ENCODE results near the gene FAM53C.
"Not testable (repeated sequence)": the region's sequence is repeated elsewhere in the genome, so short reads cannot be mapped to it uniquely, and the experiment has no call there.

FAM53C gene

DNA sequence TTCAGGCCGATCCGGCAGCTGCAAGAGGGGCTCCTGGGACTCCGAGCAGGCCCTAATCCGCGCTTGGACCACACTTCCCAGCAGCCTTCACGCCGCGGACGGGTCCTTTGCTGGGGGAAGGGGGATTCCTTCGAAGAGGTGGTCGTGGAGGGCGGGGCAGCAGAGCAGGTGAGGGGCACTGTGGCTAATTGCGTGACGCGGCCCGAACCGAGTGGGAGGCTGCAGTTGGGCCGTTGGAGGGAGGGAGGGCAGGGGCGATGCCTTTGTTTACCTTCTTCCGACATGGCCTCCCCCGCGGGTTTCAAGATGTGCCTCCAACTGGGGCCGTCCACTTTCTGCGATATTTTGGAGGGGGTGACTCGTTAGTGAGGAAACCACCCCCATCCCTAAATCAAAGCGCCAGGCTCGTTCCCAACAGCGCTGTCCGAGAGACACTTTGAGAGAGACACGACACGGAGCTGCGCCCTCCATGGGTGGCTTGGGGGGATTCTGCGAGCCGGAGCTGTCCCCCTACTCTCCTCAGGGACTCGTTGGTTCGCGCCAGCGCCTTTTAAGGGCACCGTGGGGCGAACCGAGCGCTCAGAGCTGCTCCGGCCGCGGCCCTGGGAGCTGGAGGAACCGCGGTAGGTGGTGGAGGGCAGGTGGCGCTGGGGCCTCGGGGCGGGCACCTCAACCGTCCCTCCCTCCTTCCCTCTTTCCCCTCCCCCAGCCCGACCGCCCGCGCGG, at the start of gene FAM53C:
TSS of gene FAM53C (plus strand) at position 582 of the 726 bp plus-strand sequence. CDS start 3,070 bp downstream, outside the sequence.
- DNase-seq (ENCODE audit: low spot score), result peak; percentile 76

DNA sequence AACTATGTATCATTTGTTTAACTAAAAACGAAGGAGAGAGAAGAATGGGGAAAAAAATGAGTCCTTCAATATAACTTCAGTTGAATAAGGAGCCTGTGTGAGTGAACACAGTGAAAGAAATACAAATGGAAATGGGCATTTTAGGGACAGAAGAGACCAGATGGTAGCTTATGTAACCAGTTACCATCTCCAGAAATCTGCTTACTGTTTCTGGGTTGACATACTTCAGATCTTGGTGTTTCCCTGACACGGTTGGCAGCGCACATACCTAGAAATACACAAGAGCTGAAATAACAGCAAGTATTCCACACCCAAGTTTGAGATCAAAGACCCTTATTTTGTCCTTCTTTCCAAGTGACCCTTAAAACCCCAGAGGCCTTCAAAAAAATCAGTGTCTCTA, 48.8 kb upstream of the FAM53C start:
- no peak for DNase-seq (ENCODE audit: low spot score)

DNA sequence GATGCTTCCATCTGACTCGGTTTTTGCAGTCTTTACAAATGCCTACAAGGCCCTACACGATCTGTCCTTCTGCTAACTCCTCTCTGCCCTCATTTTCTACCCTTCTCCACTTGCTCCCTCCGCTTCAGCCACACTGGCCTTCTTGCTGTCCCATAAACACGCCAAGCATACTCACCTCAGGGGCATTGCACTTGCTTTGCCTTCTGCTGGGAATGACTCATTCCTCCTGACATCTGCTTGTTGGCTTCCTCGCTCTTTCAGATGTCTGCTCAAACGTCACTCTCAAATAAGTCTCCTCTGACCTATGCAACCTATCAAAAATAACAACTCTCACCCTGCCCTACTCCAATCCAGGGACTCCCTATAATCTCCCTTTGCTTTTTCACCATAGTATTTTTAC, 34.7 kb upstream of the FAM53C start:
- DNase-seq (ENCODE audit: low spot score), result no peak

DNA sequence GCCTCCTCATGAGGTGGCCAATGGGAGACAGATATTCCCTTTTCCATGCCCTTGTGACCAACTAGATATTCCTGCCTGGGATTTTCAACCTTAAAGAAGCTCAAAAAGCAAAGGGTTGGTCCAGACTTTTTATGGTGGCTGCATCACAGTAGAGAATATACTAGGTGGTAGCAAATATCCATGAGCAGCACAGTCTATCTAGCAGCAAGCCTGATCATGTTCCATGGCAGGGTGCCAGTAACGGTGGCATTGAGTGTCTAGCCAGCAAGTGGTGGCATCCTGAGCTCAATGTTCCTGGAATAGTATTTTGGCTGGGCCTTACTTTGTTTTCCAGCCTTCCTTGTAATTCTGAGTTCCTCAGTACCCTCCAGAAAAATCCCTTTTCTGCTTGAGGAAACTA, 32.3 kb upstream of the FAM53C start:
- DNase-seq (ENCODE audit: low spot score), result no peak

DNA sequence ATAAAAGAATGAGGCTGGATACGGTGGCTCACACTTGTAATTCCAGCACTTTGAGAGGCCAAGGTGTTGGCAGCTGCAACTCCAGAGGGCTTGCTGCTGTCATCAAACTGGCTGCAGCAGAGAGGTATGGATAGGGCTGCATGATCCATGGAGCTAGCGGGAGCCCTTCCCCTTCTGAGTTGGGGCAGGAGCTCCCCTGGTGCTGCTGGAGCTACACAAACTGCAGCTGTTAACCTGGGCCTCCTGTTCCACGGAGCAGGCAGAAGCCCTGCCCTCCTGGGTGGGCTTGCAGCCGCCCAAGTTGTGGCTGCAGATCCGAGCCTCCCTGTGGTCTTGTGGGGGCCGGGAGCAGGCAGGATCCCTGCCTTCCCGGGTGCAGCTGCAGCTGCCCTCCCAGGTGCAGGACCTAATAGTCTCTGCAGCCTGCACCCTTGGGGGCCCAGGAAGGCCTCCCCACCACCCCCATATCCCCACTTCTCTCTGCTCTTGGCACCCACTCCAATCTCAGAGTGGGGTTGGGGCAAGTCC, 22.3 kb upstream of the FAM53C start:
- DNase-seq (ENCODE audit: low spot score), result no peak

DNA sequence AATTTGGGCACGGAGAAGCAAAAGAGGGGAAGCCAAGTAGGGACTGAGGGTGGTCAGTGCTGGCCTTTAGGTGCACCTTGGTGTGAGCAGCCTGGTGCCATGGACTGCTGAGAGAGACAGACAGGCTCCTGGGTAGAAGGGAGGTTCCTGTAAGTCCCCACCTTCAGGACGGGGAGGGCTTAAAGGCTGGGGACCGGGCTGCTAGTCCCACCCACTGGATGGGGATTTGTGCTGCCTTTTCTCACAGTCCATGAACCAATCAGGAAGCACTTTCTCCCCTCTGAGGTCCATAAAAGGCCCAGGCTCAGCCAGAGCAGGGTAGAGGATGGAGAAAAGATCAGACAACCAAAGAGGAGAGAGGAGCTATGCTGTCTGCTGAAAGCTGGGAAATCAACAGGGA, 21.7 kb upstream of the FAM53C start:
- DNase-seq (ENCODE audit: low spot score), result no peak

DNA sequence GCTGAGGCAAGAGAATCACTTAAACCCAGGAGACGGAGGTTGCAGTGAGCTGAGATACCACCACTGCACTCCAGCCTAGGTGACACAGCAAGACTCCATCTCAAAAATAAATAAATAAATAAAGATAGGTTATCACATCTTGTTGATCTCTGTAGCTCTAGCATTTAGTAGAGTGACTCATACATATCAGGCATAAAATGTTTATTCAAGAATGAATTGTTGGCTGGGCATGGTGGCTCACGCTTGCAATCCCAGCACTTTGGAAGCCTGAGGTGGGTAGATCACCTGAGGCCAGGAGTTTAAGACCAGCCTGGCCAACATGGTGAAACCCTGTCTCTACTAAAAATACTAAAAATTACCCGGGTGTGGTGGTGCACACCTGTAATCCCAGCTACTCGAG, 19.9 kb upstream of the FAM53C start:
- not testable (repeated sequence) for DNase-seq (ENCODE audit: low spot score)

DNA sequence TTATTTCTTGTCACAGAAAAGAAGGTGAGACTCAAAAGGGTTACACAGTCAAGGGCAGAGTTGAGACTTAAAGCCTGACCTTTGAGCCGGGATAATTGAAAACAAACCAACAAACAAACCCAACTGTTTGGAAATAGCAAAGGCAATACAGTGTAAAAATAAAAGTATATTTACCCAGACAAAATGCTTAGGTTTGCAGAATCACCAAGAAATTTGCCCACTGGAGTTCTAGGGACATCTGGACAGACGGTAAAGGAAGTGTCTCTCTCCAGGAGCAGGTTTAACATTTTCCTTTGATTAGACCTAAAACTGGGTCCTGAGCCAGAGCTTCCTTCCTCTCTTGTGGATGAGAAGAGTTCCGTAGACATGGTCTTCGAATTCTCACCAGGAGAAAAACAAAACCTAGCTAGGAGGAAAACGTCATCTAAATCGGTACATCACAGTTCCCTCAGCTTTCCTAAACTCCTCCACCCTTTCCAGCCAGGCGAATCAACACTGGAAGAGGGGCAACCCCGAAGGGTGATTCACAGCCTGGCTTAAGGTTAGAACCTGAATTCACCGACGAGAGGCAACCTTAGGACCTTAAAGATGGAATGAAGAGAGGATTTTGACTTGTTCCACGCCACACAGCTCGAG, 7.1 kb upstream of the FAM53C start:
- DNase-seq (ENCODE audit: low spot score), result peak; percentile 2

DNA sequence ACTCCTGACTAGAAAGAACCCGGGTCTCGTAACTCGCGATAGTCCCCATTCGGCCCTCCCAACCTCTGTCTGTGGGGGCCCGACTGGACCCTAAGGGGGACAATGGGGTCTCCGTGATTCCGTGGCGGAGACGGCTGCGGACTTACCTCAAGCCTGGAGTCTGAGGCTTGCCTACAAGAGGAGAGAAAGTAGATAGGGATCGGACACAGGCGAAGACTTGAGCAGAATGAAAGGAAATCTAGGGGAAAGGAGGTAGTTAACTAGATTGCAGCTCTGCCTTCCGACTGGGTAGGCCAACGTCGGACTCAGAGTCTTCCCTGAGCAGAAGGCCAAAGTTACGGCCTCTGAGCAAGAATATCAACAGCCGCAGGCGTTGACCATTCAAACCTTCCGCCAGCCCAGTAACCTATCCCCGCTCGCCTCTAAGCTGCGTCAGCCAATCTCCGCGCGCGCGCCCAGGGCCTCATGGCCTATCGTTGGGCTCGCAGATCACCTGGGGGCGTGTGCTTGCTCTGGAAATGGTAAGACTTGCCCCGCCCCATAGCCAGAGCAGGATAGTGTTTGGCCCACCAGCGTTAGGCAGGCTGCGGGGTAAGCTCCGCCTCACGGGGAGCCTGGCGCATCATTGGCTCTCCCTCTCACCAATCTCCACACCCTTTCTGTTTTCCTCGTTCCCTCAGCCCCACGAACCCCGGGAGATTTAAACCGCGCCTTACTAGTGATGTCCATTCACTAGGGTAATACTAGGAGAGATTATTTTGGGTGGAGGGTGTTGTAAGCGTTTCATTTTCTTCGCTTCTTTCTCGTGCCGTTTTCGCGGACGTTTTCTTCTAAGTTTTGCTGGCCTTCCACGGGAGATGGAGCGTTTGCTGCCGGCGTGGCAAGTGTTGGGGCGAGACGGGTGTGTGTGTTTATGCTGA, 6.4 kb upstream of the FAM53C start, which contains the start of gene CDC25C:
TSS of gene CDC25C (minus strand) at position 356 of the 920 bp plus-strand sequence. CDS start 624 bp downstream, outside the sequence.
- peak; percentile 87 for DNase-seq (ENCODE audit: low spot score)

DNA sequence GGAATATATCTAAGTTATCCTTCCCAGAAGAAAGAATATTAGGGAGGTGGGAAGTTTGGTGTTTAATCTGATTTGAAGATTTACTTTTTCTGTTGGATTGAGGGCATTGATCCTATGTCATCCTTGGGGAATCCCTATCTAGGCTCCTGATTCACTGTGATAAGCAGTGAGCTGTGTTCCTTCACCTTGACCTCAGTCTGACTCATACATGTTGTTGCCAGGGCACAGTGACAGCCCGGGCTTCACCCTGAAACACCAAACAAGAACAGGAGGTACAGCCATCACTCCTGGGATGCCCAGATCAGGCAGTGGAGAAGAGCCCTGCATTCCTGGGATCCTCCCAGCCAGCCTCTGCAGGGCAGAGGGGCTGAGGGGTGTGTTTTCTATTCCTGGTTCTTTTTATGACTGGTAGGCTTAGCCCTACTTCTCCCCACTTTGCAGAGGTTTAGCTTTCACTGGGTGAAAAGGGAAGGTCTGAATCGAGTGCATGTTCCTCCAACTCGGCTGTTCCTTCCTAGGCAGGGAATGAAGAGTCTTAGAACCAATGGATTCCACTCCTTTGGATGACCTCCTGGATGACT, 3.1 kb upstream of the FAM53C start:
- DNase-seq (ENCODE audit: low spot score), result no peak

DNA sequence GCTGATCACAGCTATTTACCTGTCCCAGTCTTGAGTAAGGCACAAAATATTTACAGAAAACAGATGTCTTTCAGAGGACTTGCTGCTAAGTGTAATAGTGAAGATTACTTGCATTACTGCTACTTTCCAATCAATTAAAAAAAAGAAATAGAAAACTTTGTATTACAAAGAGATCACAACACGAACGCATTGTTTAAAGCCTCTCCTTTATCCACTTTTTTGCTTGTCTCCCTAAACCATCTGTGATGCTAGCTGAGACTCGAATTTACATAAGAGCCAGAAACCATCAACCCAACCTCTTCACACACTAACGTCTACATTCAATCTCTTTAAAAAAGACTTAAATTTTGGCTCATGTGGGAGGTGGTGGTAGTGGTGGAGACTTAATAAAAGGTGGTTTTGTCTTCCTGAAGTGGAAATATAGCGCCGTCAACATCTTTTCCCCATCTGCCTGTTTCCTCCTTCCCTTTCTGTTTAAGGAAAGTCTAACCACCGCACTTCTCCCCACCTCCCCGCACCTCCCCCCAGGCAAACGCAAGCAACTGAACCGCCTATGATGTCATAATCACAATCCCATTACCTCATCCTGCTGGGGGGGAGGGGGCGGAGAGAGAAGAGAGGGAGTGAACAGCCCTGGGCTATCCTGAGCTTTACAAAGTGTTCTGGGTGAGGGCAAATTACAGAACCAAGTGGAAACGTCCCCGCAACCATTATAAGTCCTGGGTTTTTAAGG, 948 bp upstream of the FAM53C start:
- DNase-seq (ENCODE audit: low spot score), result peak; percentile 68

DNA sequence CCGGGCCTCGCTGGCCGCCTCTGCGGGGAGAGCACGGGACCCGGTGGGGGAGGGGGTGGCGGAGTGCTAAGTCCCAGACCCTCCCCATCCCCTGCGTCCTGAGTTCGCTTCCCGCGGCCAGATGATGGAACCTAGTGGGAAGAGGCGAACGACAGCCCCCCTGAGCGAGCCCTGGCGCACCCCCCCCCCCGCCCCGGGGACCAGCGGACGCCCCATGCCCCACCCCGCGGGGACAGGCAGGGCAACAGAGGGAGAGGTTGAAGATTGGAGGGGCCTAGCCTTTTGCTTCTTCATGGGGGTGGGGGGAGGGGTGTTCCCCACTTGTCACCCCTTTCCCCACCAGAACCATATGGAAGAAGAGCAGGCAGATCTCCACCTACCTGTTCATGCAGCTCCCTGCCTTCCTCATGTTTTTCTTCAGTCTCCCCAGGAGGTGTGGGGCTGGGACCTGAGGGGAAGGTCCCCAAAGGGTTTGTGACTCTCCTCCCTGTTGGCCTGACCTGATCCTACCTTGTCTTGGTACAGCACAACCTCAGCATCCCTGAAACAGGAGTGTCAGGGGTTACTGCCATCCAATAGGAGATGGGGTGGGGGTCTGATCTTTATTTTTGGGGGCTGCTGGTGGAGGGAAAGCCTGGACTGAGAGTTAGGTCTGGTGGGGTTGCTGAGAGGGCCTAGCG, 485 bp downstream of the FAM53C start:
- DNase-seq (ENCODE audit: low spot score), result no peak

DNA sequence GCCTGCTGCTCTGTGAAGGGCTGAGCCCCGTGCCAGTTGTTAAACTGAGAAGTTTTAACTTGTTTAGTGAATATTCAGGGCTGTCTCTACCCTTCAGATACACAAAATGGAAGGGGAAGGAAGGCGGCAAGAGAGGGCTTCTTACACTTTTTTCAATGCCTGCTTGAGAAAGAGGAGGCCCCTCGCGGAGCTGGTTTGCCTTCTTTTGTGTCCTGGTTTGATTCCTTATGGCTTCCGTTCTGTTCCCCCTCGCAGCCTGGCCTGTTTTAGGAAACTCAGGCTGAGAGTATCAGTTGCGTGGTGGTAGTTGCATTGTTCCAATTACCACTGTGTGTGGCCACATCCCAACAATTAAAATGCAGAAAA, 1.0 kb downstream of the FAM53C start:
- DNase-seq (ENCODE audit: low spot score), result no peak

DNA sequence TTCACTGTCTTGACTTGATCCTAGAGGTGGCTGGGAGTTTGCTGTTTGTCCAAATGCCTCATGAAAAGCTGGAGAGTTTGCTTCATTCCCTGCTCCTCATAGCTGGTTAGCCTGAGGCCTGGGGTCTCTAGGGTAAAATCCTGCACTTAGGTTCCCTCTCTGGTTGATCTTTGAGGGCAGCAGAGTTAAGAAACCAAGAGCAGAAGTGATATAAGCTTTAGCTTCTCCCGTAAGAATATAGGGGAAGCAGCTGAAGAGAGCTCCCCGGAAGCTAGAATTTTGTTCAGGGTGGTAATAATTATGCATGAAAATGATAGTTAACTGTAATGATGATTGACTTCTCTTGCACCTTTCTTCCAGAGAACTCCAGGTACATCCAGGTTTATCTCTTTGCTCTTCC, 1.4 kb downstream of the FAM53C start:
- no peak for DNase-seq (ENCODE audit: low spot score)

DNA sequence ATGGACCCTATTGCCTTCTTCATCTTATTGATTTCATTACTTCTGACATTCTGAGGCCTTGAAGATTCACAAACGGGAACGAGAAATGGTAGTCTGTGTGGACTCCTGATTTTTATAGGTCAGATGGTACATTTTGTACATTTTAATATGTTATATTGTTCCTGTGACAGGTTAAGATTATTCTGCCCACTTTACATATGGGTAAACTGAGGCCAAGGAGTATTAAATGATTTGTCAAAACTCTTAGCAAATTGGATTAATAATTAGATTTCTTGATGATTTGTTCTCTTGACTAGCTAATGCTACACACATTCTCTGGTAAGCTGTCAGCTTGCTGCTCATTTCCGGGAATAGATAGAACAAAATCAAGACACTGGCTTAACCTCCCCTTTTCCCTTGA, 1.9 kb downstream of the FAM53C start:
- DNase-seq (ENCODE audit: low spot score), result no peak

DNA sequence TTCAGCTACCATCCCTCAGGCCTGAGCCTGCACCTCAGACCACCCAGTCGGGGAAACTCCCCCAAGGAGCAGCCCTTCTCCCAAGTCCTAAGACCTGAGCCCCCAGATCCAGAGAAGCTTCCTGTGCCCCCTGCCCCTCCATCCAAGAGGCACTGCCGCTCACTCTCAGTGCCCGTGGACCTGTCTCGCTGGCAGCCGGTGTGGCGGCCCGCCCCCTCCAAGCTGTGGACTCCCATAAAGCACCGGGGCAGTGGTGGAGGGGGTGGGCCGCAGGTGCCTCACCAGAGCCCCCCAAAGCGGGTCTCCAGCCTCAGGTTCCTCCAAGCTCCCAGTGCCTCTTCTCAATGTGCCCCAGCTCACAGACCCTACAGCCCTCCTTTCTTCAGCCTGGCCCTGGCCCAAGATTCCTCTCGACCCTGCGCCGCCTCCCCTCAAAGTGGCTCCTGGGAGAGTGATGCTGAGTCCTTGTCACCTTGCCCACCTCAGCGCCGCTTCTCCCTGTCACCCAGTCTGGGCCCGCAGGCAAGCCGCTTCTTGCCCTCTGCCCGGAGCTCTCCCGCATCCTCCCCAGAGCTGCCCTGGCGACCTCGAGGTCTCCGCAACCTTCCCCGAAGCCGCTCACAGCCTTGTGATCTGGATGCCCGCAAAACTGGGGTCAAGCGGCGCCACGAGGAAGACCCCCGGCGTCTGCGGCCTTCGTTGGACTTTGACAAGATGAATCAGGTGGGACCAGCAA, 7.0 kb downstream of the FAM53C start:
- no peak for DNase-seq (ENCODE audit: low spot score)

DNA sequence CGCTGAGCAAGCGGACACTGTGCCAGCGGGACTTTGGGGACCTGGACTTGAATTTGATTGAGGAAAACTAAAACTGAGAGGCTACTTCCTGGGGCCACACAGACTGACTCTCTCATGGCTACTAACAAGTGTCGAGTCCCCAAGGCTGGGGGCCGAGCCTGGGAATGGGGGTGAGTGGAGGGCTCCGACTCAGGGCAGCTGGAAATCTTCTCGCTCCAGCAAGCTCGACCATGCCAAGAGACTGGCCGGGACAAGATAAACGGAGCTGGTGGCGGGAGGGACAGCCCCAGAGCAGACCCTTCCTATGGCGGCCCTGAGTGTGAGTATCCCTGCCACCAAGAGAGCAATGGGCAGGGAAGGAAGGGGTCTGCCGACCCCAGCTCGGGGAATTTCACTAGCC, 8.8 kb downstream of the FAM53C start:
- no peak for DNase-seq (ENCODE audit: low spot score)

DNA sequence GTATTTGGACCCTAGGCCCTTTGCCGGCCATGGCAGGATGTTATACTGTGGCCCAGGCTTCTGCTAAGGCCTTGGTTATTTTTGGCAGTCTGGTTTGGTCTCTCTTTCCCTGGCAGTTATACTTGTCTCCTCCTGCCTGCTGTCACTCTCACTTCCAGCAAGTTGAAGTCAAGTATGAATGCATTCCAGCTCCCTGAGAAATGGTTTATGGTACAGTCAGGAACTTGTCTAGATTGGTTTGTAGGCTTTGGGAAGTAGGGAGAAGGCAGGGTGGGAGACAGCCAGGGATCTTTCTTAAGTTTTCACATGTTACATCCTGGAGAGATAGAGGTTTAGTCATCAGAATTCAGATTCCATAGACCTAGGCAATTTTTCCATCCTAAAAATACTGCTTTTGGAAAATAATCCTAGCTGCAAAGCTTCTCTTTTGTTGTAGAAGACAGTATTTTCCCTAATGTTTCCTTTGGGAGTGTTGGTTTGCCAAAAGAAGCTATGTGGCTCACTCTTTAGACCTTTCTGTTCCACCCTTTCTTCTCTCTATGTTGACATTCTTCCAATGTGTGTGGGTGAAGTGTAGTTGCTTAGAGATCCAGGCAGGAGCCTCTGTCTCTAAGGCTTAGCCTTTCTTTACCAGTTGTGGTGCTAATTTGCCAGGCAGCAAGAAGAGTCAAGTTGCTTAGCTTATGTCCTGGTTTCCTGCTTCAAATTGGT, 11.9 kb downstream of the FAM53C start:
- no peak for DNase-seq (ENCODE audit: low spot score)

DNA sequence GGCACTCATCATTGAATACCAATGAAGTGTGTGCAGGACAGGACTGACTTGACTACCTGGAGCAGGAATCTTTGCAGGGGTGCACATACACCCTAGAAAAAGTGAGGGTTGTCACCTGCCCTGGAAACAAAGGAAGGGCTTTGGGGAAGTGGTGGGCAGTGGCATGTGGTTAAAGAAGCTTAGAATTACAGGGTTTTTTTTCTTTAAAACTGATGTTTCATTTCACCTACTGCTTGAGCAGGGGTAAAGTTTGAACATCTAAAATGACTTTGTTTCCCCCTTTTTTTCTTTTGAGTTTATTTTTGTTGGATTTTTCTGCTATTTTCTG, 12.5 kb downstream of the FAM53C start:
- DNase-seq (ENCODE audit: low spot score), result no peak

DNA sequence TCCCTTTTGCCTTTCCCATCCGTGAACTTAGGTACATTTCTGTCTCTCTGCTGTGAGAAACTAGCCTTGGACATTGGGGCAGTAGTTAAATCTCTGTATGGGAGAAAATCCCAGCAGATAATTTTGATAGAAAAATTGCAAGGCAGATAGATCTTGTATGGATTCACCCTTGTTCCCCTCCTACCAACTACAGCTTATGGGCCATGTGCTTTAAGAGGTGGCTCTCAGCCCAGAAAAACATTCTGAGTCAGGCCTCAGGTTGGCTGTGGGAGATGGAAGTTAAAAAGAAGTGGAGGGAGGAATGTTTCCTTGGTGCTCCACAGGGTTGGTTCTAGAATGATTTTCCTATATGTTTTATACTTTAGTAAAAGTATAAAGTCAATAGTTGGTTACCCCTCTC, 13.0 kb downstream of the FAM53C start:
- DNase-seq (ENCODE audit: low spot score), result no peak
